GM10248 (cell line): Measurements from ENCODE around the gene LSP1.
A peak's percentile ranks its signal among the peaks of the same experiment; 100 is the strongest.

Experiments used
- CTCF ChIA-PET: fragments of 300-600 bp; sonication (Branson Sonifier 250); formaldehyde crosslinking; extraction: SDS; loops from one replicate; lab custom pipeline; 2021; ENCODE audit warnings: antibody characterized with exemption; lab: Yijun Ruan, JAX
- POLR2A ChIA-PET: fragments of 350-650 bp; sonication (Branson Sonifier 250); formaldehyde crosslinking; extraction: SDS; loops from one replicate; lab custom pipeline; 2020; ENCODE audit warnings: antibody characterized with exemption; lab: Yijun Ruan, JAX
- DNase-seq: peaks from one replicate; pipeline ENCODE4 v3.0.0; 2012; ENCODE audit errors: extremely low spot score
- TF ChIP-seq, protein P1 (sequence below): IDR thresholded peaks from 2 replicates; pipeline ENCODE4 v1.5.1; 2012; ENCODE audit warnings: mild to moderate bottlenecking, low read depth; ENCODE audit errors: extremely low read depth, missing control alignments, control extremely low read depth

The LSP1 gene

DNA sequence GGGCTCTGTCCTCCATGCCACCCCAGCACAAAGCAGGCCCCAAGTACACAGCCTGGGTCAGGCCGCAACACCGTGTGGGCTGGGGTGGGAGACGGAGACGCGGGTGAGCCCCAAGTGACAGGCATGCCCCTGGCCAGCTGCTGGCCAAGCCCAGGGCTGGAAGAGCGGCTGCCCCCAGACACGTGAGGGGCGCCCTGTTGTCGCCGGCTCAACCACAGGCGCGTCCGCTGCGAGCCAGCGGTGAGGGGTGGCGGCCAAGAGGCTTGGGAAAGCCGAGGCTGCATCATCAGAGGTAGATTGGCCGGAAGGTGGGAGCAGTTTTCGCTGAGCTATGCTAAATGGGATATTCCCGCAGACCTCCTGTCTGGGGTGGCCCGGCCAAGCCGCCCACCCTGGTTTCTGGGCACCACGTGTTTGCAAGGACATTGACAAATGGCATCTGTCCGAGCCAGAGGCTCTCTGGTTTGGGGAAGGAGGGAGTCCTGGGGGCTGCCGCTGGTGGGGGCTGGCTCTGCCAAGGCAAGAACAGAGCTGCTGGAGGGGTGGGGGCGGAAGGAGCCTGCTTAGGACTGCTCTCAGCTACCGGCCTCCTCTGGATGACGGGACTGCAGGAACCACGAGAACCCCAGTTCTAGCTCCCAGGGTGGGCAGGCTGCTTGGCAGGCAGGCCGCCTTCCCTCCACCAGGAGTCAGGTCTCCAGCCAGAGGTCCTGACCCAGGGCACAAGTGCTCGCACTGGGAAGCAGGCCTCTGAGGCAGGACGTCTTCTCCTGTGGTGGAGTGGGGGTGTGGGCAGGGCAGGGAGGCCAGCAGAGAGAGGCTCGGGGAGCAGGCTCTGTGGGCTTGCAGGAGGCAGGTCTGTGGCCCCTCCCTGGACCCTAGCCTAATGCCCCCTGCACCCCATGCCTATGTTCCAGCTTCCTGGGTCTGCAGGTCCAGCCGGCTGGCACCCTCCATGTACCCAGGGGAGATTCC lies 38.3 kb downstream of the LSP1 start:
- DNase-seq, result peak; percentile 28
- POLR2A ChIA-PET, result interaction anchor here (0.8 kb wide), 1 partner anchor 9 kb away, joined by 3 read pairs; no protein-coding TSS in a partner anchor
- CTCF ChIA-PET, result interaction anchor here (1.3 to 2.5 kb wide), 5 partner anchors 9 to 197 kb away, joined by 3 to 17 read pairs (median 5); no protein-coding TSS in a partner anchor
- TF ChIP-seq, protein P1, sequence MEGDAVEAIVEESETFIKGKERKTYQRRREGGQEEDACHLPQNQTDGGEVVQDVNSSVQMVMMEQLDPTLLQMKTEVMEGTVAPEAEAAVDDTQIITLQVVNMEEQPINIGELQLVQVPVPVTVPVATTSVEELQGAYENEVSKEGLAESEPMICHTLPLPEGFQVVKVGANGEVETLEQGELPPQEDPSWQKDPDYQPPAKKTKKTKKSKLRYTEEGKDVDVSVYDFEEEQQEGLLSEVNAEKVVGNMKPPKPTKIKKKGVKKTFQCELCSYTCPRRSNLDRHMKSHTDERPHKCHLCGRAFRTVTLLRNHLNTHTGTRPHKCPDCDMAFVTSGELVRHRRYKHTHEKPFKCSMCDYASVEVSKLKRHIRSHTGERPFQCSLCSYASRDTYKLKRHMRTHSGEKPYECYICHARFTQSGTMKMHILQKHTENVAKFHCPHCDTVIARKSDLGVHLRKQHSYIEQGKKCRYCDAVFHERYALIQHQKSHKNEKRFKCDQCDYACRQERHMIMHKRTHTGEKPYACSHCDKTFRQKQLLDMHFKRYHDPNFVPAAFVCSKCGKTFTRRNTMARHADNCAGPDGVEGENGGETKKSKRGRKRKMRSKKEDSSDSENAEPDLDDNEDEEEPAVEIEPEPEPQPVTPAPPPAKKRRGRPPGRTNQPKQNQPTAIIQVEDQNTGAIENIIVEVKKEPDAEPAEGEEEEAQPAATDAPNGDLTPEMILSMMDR, result no peak

DNA sequence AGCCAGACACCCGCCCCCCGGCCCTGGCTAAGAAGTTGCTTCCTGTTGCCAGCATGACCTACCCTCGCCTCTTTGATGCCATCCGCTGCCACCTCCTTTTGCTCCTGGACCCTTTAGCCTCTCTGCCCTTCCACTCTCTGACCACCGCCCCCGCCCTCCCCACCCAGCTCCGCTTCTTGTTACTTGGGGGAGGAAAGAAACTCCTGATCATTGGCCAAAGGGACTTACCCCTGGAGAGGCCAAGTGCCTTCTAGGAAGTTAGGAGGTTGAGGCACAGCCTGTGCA lies 38.9 kb downstream of the LSP1 start, which contains the start of gene PRR33:
Gene PRR33 (minus strand): TSS at position 65 of the 285 bp plus-strand sequence. CDS start 1,311 bp downstream, outside the sequence.
- DNase-seq, result peak; percentile 17
- CTCF ChIA-PET, result interaction anchor here (1.3 to 2.5 kb wide), 4 partner anchors 9 to 198 kb away, joined by 3 to 17 read pairs (median 7); no protein-coding TSS in a partner anchor

DNA sequence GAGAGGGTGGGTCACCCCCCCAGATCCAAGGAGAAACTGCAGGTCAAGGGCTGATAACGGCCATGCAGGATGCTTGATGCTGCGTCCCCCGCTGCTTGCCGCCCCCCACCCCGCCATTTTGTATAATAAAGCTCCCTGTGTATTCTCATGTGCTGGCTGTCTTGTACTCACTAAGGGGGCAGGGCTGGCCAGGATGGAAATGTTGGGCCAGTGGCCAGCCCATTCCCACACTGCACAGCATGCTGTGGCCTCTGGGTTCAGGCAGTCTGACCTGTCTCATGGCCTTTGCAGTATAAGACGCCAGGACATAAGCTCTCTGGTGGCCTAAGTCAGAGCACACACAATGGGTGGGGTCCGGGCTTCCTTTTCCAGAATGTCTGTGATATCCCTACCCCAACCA lies 39.2 kb downstream of the LSP1 start:
- POLR2A ChIA-PET, result interaction anchor here (0.8 kb wide), 1 partner anchor 10 kb away, joined by 3 read pairs; no protein-coding TSS in a partner anchor
- CTCF ChIA-PET, result interaction anchor here (1.7 to 2.5 kb wide), 2 partner anchors 10 to 25 kb away, joined by 9 to 17 read pairs; no protein-coding TSS in a partner anchor

More for the DNA sequence above, 38.9 kb downstream of the LSP1 start, which contains the start of gene PRR33:
- POLR2A ChIA-PET, result interaction anchor here (0.8 kb wide), 1 partner anchor 10 kb away, joined by 3 read pairs; no protein-coding TSS in a partner anchor
- TF ChIP-seq, protein P1, result no peak

DNA sequence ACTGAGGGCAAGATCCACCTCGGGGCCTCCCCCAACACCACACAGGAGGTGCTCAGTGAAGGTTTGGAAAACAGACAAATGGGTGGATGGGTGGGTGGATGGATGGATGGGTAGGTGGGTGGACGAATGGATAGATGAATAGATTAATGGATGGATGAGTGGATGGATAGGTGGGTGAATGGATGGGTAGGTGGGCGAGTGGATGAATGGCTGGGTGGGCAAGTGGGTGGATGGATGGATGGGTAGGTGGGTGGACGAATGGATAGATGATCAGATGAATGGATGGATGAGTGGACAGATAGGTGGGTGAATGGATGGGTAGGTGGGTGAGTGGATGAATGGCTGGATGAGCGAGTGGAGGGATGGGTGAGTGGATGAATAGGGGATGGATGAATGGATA lies 39.7 kb downstream of the LSP1 start:
- TF ChIP-seq, protein P1, result no peak
- POLR2A ChIA-PET, result no interaction called here
- DNase-seq, result no peak
- CTCF ChIA-PET, result interaction anchor here (1.7 to 2.5 kb wide), 2 partner anchors 10 to 24 kb away, joined by 9 to 17 read pairs; no protein-coding TSS in a partner anchor

More for the DNA sequence above, 39.2 kb downstream of the LSP1 start:
- DNase-seq, result peak; percentile 13
- TF ChIP-seq, protein P1, result no peak

DNA sequence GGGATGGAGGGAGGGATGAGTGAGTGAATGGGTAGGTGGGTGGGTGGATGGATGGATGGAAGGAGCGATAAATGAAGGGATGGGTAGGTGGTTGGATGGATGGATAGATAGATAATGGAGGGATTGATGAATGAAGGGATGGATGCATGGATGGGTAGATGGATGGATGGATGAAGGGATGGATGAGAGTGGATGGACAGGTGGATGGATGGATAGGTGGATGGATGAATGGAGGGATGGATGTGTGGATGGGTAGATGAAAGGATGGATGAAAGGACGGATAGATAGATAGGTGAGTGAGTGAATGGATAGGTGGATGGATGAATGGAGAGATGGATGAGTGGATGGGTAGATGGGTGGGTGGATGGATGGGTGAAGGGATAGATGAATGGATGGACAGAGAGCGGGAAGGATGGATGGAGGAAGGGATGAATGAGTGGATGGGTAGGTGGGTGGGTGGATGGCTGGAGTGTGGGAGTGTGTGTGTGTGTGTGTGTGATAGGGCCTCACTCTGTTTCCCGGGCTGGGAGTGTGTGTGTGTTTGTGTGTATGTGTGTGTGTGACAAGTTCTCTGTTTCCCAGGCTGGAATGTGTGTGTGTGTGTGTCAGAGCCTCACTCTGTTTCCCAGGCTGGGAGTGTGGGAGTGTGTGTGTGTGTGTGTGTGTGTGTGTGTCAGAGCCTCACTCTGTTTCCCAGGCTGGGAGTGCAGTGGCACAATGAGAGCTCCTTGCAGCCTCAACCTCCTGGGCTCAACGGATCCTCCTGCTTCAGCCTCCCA lies 40.9 kb downstream of the LSP1 start:
- ChIA-PET POLR2A (no interaction called here), CTCF (interaction anchor here (0.9 to 2.5 kb wide), 2 partner anchors 11 to 54 kb away, joined by 3 to 13 read pairs; no protein-coding TSS in a partner anchor)
- TF ChIP-seq, protein P1, result no peak
- DNase-seq, result no peak
